ENCODE measurements around the gene BATF. TPM values are rescaled to one million over a fixed set of nuclear protein-coding genes. Genes with fewer than 3 reads are reported as not detected.

The BATF gene
- total RNA-seq, 2 donors from 2014 or later, result 123 to 211 TPM

Other genes with a start within 250 kb of the BATF start
- gene FOS, start 243.6 kb upstream of the BATF start, total RNA-seq, result 10 to 100 TPM; 31.7 to 86.3 TPM
- 1 to 10 TPM in 1 of 2 donors, under 1 TPM in 1; 0.61 to 1.1 TPM for gene JDP2, start 94.4 kb upstream of the BATF start, total RNA-seq
- 10 to 100 TPM in 1 of 2 donors, 1 to 10 TPM in 1; 8.5 to 18.5 TPM for gene FLVCR2, start 56.2 kb downstream of the BATF start, total RNA-seq
- 10 to 100 TPM; 19.4 to 21.2 TPM for gene ERG28, start 138.4 kb downstream of the BATF start, total RNA-seq
- 10 to 100 TPM; 24.6 to 36.3 TPM for gene TTLL5, start 138.8 kb downstream of the BATF start, total RNA-seq